SH-SY5Y (cell line): Measurements from ENCODE around the gene RPUSD3.

Experiments used
- GATA2 ChIP-seq: IDR thresholded peaks from 2 replicates; pipeline ENCODE4 v1.6.1; 2011; ENCODE audit warnings: mild to moderate bottlenecking, low read depth, low read length
- GATA3 ChIP-seq: IDR thresholded peaks from 2 replicates; pipeline ENCODE4 v1.6.1; 2011; ENCODE audit warnings: low read depth, mild to moderate bottlenecking, low read length, moderate library complexity

GRCh38 chr3:9800529-9800928 is 43.3 kb downstream of the RPUSD3 start:
- TF ChIP-seq GATA2: no peak
- no peak for TF ChIP-seq GATA3
